ENCODE data around the gene LAMB4.

DNA sequence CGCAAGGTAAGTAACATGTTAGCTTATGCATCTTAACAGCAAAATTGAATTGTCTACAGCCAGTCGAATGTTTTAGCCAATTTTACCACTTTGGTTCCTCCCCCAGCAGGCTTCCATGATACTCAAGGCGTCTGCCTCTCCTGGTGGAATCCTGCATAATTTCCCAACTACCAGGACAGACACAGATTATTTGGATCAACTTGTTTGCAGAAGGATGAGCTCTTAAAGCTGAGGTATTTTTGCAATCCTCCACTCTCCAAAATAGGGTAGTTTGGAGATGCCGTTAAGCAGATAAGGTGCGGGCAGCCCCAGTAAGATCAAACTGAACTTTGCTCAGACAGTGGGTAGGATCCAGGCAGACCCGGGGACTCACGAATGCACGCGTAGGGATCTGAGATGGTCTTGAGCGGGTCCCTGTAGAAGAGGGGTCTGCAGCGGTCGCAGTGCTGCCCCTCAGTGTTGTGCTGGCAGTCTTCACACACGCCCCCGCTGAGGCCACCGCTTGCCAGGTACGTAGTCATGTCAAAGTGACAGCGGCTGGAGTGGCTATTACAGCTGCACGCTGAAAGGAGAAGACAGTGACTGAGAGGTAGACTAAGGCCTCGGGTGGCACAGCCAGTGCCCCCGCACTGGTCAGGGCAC is 27.4 kb downstream of the LAMB4 start:
- TF ChIP-seq, protein P1, sequence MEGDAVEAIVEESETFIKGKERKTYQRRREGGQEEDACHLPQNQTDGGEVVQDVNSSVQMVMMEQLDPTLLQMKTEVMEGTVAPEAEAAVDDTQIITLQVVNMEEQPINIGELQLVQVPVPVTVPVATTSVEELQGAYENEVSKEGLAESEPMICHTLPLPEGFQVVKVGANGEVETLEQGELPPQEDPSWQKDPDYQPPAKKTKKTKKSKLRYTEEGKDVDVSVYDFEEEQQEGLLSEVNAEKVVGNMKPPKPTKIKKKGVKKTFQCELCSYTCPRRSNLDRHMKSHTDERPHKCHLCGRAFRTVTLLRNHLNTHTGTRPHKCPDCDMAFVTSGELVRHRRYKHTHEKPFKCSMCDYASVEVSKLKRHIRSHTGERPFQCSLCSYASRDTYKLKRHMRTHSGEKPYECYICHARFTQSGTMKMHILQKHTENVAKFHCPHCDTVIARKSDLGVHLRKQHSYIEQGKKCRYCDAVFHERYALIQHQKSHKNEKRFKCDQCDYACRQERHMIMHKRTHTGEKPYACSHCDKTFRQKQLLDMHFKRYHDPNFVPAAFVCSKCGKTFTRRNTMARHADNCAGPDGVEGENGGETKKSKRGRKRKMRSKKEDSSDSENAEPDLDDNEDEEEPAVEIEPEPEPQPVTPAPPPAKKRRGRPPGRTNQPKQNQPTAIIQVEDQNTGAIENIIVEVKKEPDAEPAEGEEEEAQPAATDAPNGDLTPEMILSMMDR (IDR thresholded peaks at IDR 0.05): no peak
- TF ChIP-seq POLR2A (IDR thresholded peaks at IDR 0.05): no peak

Data from body of pancreas (tissue), 4 donors.